WI38 (cell line): ENCODE data around the gene CPZ.
"Not testable (repeated sequence)": the region's sequence is repeated elsewhere in the genome, so short reads cannot be mapped to it uniquely, and the experiment has no call there.

Experiments
- H3K4me3 ChIP-seq: 2 replicates; pipeline ENCODE4 v1.5.1; 2011; ENCODE audit warnings: low read depth, mild to moderate bottlenecking, control low read depth, low read length
- TF ChIP-seq, protein P1 (sequence below): IDR thresholded peaks from 2 replicates; pipeline ENCODE4 v1.5.1; 2012; ENCODE audit warnings: low read depth, mild to moderate bottlenecking, control low read depth, low read length

Gene CPZ

DNA sequence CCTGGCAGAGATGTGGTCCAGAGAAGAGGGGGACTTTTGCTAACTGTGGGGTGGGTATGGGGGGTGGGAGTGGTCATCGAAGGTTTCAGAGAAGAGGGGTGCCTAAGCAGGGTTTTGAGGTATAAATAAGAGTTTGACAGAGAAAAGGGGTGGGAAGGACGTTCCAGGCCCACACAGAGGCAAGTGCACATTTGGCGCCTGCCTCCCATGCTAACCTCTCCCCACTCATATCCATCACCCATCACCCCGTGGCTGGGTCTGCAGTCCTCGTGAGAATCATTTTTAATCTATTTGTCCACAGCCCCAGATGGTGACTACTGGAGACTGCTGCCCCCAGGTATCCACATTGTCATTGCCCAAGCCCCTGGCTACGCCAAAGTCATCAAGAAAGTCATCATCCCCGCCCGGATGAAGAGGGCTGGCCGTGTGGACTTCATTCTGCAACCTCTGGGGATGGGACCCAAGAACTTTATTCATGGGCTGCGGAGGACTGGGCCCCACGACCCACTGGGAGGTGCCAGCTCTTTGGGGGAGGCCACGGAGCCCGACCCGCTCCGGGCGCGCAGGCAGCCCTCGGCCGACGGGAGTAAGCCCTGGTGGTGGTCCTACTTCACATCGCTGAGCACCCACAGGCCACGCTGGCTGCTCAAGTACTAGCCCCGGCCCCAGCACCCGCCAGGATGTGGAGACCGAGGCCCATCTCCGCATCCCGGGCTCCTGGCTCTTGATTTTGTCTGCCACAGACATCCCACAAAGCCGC is 26.6 kb downstream of the CPZ start:
- no peak overlapping the region for H3K4me3 ChIP-seq
- TF ChIP-seq, protein P1, sequence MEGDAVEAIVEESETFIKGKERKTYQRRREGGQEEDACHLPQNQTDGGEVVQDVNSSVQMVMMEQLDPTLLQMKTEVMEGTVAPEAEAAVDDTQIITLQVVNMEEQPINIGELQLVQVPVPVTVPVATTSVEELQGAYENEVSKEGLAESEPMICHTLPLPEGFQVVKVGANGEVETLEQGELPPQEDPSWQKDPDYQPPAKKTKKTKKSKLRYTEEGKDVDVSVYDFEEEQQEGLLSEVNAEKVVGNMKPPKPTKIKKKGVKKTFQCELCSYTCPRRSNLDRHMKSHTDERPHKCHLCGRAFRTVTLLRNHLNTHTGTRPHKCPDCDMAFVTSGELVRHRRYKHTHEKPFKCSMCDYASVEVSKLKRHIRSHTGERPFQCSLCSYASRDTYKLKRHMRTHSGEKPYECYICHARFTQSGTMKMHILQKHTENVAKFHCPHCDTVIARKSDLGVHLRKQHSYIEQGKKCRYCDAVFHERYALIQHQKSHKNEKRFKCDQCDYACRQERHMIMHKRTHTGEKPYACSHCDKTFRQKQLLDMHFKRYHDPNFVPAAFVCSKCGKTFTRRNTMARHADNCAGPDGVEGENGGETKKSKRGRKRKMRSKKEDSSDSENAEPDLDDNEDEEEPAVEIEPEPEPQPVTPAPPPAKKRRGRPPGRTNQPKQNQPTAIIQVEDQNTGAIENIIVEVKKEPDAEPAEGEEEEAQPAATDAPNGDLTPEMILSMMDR: no peak

DNA sequence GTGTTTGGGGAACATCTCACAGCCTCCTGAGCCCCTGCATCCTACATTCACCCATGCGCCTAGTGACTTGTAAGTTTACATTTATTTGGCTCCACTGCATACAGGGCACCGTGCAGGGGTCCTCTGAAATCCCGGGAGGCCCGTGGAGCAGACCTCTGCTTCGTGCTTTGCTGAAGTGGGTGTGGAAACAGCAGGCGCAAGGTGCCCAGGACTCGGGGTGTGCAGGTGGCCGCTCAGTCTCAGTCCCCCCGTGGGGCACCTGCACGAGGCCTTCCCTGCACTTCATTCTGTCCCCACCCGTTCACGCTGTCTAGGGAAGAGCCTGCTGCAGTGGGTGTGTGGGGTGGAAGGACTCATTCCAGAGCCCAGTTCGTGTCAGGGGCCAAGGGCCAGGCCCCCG is 28.6 kb downstream of the CPZ start:
- not testable (repeated sequence) for H3K4me3 ChIP-seq

DNA sequence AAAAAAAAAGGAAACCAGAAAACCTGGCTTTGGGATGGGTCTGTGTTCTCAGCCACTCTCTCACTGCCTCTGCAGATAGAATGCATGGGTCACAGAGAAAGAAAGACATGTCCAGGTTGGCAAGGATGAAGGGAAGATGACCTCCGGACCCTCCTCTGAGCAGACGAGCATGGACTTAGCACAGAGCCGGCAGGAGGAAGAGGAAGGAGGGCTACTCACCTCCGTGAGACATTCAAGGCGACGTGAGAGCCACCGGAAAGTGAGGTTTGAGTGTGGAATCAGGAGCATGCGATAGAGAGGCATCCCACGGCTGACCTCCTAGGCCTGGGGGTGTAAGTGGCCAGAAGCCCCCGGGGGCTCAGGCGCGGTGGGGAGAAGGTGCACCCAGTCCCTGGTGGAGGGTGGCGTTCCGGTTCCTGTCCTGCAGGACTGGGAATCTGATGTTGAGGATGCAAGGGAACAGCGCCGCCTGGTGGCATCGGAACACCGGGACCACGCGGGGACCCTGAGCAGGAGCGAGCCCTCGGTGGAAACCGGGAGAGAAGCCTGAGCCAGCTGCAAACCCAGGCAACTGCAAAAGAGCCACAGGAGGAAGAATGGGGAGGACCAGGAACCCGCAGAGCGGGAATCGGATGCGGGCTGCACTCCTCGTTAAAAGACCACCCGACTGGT is 32.2 kb downstream of the CPZ start:
- H3K4me3 ChIP-seq: not testable (repeated sequence)

DNA sequence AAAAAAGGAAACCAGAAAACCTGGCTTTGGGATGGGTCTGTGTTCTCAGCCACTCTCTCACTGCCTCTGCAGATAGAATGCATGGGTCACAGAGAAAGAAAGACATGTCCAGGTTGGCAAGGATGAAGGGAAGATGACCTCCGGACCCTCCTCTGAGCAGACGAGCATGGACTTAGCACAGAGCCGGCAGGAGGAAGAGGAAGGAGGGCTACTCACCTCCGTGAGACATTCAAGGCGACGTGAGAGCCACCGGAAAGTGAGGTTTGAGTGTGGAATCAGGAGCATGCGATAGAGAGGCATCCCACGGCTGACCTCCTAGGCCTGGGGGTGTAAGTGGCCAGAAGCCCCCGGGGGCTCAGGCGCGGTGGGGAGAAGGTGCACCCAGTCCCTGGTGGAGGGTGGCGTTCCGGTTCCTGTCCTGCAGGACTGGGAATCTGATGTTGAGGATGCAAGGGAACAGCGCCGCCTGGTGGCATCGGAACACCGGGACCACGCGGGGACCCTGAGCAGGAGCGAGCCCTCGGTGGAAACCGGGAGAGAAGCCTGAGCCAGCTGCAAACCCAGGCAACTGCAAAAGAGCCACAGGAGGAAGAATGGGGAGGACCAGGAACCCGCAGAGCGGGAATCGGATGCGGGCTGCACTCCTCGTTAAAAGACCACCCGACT is 37.8 kb downstream of the CPZ start:
- not testable (repeated sequence) for H3K4me3 ChIP-seq

DNA sequence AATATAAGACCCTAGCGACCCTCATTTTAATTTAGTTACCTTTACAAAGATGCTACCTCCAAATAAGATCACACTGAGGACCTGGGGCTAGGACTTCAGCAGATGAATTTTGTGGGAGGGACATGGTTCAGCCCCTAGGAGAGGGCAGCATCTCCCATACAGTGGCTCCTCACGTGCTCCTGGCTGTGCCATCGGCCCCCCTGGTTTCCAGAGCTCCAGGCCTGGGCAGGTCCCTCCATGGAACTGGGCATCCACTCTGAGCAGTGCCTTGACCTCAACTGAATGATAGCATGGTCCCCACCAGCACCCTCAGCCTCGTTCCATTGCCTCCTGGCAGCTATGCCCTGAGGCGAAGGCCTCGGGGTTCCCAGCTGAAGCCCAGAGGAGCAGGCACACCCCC is 39.3 kb downstream of the CPZ start:
- not testable (repeated sequence) for H3K4me3 ChIP-seq

DNA sequence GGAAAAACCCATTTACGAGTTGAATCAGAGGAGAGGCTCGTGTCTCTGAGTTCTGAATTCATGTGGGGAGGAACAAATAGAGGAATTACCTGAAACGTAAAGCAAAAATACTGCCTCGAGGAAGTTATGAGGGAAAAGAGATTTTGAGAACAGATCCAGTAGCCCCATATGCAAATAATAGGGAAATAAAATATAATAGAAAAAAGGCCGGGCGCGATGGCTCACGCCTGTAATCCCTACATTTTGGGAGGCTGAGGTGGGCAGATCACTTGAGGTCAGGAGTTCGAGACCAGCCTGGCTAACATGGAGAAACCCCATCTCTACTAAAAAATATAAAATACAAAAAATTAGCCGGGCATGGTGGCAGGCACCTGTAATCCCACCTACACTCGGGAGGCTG is 42.2 kb downstream of the CPZ start:
- not testable (repeated sequence) for H3K4me3 ChIP-seq

DNA sequence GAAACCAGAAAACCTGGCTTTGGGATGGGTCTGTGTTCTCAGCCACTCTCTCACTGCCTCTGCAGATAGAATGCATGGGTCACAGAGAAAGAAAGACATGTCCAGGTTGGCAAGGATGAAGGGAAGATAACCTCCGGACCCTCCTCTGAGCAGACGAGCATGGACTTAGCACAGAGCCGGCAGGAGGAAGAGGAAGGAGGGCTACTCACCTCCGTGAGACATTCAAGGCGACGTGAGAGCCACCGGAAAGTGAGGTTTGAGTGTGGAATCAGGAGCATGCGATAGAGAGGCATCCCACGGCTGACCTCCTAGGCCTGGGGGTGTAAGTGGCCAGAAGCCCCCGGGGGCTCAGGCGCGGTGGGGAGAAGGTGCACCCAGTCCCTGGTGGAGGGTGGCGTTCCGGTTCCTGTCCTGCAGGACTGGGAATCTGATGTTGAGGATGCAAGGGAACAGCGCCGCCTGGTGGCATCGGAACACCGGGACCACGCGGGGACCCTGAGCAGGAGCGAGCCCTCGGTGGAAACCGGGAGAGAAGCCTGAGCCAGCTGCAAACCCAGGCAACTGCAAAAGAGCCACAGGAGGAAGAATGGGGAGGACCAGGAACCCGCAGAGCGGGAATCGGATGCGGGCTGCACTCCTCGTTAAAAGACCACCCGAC is 43.5 kb downstream of the CPZ start:
- H3K4me3 ChIP-seq: not testable (repeated sequence)

DNA sequence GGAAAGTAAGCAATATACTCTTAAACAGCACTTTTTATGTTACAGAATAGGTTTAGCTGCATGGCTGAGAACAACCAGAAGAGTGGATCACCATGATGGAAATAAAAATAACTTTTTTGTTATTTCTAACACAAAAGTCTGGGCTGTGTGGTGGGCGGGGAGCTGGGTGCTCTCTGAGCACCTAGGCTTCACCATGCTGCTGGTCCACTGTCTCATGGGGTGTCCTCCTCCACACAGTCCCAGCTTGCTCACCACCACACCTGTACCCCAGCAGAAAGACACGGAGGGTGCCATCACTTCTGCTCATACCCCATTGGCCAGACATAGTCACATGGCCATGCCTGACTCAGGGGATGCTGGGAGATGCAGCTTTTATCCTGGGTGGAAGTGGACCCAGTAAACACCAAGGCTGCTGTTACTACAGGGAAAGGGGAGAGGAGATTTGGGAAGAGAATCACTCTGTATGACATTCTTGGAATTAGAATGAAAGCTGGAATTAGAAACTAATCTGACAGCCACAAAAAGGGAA is 45.0 kb downstream of the CPZ start:
- H3K4me3 ChIP-seq: no peak overlapping the region
- TF ChIP-seq, protein P1: no peak

DNA sequence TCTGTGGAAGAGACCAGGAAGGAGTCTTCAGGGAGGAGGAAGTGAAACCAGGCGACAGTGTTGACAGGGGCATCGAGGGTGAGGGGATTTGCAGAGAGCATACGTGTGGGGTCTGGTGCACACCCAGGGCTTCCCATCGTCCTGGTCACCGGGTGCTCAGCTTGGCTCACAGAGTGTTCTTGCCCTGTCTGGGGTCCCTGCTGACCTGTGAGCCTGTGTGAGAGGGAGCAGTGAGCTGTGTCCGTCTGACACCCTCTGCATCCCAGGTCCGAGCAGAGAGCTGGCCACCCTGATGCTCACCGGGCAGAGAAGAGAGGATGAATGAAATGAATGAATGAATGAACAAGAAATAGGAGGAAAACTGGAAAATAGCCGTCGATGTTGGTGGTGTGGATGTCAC is 46.5 kb downstream of the CPZ start:
- TF ChIP-seq, protein P1: no peak
- H3K4me3 ChIP-seq: no peak overlapping the region

DNA sequence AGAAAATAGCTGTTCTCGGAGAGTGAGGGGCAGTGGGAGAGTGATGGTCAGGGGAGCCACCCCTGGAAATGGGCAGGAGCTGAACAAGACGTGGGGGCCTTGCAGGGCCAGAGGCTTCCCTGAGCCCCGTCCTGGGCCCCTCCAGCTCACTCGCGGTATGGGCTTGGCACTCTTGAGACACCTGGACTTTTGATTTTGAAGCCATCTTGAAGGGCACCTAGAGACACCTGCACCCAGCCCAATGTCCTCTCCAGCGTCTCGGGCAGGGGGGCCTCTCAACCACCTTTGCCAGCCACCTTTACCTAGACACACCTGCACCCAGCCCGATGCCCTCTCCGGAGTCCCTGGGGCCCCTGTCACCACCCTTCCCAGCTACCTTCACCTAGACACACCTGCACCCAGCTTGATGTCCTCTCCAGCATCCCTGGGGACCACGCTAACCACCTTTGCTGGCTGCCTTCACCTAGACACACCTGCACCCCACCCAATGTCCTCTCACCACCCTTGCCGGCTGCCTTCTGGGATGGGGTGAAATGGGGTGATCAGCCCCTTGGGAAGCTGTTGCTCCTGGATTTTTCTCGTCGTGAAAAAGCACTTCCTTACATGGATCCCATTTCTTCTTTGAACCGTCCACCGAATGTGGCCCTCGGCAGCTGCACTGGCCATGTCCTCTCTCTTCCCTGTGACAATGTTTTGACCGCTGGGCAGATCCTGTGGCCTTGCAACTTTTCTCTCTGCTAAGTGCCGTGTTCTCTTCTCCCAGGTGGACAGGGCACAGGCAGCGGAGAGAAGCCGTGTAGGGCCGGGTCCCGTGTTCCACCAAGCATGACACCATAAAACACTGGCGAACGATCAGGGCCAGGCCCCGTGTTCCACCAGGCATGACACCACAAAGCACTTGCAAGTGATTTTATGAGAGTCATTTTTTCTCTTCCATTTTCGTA is 47.5 kb downstream of the CPZ start:
- no peak overlapping the region for H3K4me3 ChIP-seq

More for the DNA sequence above, 47.5 kb downstream of the CPZ start:
- TF ChIP-seq, protein P1: no peak
